ENCODE measurements around the gene WASF3. TPM values are rescaled to one million over a fixed set of nuclear protein-coding genes. Genes with fewer than 3 reads are reported as not detected.

WASF3 gene
- total RNA-seq, 4 donors from 2014 or later, result 0.75 to 4.9 (median 2.3) TPM

DNA sequence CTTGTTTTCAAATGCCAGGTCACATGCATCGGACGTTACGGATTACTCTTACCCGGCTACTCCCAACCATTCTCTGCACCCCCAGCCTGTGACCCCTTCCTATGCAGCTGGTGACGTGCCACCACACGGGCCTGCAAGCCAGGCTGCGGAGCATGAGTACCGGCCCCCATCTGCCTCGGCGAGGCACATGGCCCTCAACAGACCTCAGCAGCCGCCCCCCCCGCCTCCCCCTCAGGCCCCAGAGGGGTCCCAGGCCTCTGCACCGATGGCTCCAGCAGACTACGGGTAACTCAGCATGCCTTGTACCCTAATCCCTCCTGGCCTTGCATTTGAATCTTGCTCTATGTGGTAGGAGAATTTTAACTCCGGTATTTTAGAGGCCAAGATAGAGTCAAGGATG lies 123.6 kb downstream of the WASF3 start:
- no peaks in the 10 kb centered on the region for H3K27me3 ChIP-seq
- in situ Hi-C loops (cut with MboI; ENCODE audit: low pct_ligation_motif_present in 1 of 4, low pct_unique_long_range_greater_than_20kb in 1 of 4, low sequenced_read_pairs in 3 of 4), result loop anchor here in 1 of 4 donors (25.0 kb wide), 2 partner anchors 169 to 494 kb away; no protein-coding TSS in a partner anchor
- H3K9me3 ChIP-seq, result no peaks in the 10 kb centered on the region
- no peak for TF ChIP-seq POLR2A (IDR thresholded peaks at IDR 0.05)
- TF ChIP-seq EP300 (IDR thresholded peaks at IDR 0.05; ENCODE audit: low read depth), result no peak
- TF ChIP-seq POLR2AphosphoS5 (IDR thresholded peaks at IDR 0.05), result no peak
- TF ChIP-seq, protein P1, sequence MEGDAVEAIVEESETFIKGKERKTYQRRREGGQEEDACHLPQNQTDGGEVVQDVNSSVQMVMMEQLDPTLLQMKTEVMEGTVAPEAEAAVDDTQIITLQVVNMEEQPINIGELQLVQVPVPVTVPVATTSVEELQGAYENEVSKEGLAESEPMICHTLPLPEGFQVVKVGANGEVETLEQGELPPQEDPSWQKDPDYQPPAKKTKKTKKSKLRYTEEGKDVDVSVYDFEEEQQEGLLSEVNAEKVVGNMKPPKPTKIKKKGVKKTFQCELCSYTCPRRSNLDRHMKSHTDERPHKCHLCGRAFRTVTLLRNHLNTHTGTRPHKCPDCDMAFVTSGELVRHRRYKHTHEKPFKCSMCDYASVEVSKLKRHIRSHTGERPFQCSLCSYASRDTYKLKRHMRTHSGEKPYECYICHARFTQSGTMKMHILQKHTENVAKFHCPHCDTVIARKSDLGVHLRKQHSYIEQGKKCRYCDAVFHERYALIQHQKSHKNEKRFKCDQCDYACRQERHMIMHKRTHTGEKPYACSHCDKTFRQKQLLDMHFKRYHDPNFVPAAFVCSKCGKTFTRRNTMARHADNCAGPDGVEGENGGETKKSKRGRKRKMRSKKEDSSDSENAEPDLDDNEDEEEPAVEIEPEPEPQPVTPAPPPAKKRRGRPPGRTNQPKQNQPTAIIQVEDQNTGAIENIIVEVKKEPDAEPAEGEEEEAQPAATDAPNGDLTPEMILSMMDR (IDR thresholded peaks at IDR 0.05), result no peak
- H3K4me3 ChIP-seq, result no peak overlapping the region
- intact Hi-C loops (cut with DNase I; ENCODE audit: low total_unique reads), result no loop called here
- H3K4me1 ChIP-seq, result no peaks in the 10 kb centered on the region
- DNase-seq, result no peak
- H3K27ac ChIP-seq, result no peak overlapping the region
- WGBS, 2 donors (ENCODE audit: low coverage in 1 of 2), result 87 to 89% methylated on average over 6 to 15 of the region's 15 CpGs
- no peaks in the 10 kb centered on the region for H3K36me3 ChIP-seq

DNA sequence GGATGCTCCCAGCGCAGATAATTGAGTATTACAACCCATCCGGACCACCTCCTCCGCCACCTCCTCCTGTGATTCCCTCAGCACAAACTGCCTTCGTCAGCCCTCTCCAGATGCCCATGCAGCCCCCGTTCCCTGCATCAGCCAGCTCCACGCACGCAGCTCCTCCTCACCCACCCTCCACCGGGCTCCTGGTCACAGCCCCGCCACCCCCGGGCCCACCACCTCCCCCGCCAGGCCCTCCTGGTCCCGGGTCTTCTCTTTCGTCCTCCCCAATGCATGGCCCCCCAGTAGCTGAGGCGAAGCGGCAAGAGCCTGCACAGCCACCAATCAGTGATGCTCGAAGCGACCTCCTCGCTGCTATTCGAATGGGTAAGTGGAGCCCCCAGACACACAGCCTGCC lies 125.1 kb downstream of the WASF3 start:
- Histone ChIP-seq H3K27me3 (no peaks in the 10 kb centered on the region), H3K4me1 (no peaks in the 10 kb centered on the region), H3K27ac (no peak overlapping the region), H3K4me3 (no peak overlapping the region), H3K36me3 (no peaks in the 10 kb centered on the region), H3K9me3 (no peaks in the 10 kb centered on the region)
- DNase-seq, result no peak
- 93 to 94% methylated on average over 16 to 19 of the region's 19 CpGs for WGBS, 2 donors (ENCODE audit: low coverage in 1 of 2)
- TF ChIP-seq, protein P1 (IDR thresholded peaks at IDR 0.05), result no peak
- TF ChIP-seq POLR2AphosphoS5 (IDR thresholded peaks at IDR 0.05), result no peak
- intact Hi-C loops (cut with DNase I; ENCODE audit: low total_unique reads) (no loop called here), in situ Hi-C loops (cut with MboI; ENCODE audit: low pct_ligation_motif_present in 1 of 4, low pct_unique_long_range_greater_than_20kb in 1 of 4, low sequenced_read_pairs in 3 of 4) (loop anchor here in 1 of 4 donors (25.0 kb wide), 2 partner anchors 170 to 495 kb away; no protein-coding TSS in a partner anchor)

- H3K27ac ChIP-seq, result no peak overlapping the region
- H3K9me3 ChIP-seq, result no peaks in the 10 kb centered on the region
- no peak overlapping the region for H3K4me3 ChIP-seq
- 82 to 89% methylated on average over 9 to 22 of the region's 22 CpGs for WGBS, 2 donors (ENCODE audit: low coverage in 1 of 2)
- in situ Hi-C loops (cut with MboI; ENCODE audit: low pct_ligation_motif_present in 1 of 4, low pct_unique_long_range_greater_than_20kb in 1 of 4, low sequenced_read_pairs in 3 of 4), result loop anchor here in 1 of 4 donors (25.0 kb wide), 2 partner anchors 173 to 498 kb away; no protein-coding TSS in a partner anchor
- intact Hi-C loops (cut with DNase I; ENCODE audit: low total_unique reads), result no loop called here
- TF ChIP-seq EP300 (IDR thresholded peaks at IDR 0.05; ENCODE audit: low read depth) (no peak), POLR2A (IDR thresholded peaks at IDR 0.05) (no peak), POLR2AphosphoS5 (IDR thresholded peaks at IDR 0.05) (no peak)
- TF ChIP-seq, protein P1 (IDR thresholded peaks at IDR 0.05), result no peak
- H3K27me3 ChIP-seq, result no peaks in the 10 kb centered on the region
- no peak for DNase-seq
- no peaks in the 10 kb centered on the region for H3K36me3 ChIP-seq
- no peaks in the 10 kb centered on the region for H3K4me1 ChIP-seq
Observed at GRCh38 chr13:26685606-26686005, 128.1 kb downstream of the WASF3 start.

DNA sequence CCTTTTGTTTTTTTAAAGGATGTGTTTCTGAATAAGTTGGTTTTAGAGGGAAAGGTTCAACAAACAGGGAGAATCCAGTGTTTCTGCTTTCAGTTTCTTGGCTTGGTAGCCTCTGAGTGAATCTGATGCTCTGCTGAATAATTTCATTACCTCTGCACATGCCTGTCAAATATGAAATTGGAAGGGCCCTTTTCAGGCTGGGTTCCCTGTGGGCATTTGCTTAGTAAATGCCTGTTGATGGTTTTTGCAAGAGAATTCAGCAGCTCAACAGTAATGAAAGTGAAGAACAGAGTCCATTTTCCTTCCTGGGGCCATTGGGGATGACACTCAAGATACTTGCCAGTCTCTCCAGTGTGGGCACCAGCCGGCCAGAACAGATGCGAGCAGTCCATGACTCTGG lies 128.8 kb downstream of the WASF3 start:
- no peaks in the 10 kb centered on the region for H3K9me3 ChIP-seq
- TF ChIP-seq, protein P1 (IDR thresholded peaks at IDR 0.05), result no peak
- TF ChIP-seq POLR2AphosphoS5 (IDR thresholded peaks at IDR 0.05) (no peak), POLR2A (IDR thresholded peaks at IDR 0.05) (no peak), EP300 (IDR thresholded peaks at IDR 0.05; ENCODE audit: low read depth) (no peak)
- WGBS, 2 donors (ENCODE audit: low coverage in 1 of 2), result 81% methylated on average over 2 of the region's 2 CpGs; no CpG with 5 or more reads in 1 of the 2 donors
- no peaks in the 10 kb centered on the region for H3K4me1 ChIP-seq
- in situ Hi-C loops (cut with MboI; ENCODE audit: low pct_ligation_motif_present in 1 of 4, low pct_unique_long_range_greater_than_20kb in 1 of 4, low sequenced_read_pairs in 3 of 4) (loop anchor here in 1 of 4 donors (25.0 kb wide), 2 partner anchors 174 to 499 kb away; no protein-coding TSS in a partner anchor), intact Hi-C loops (cut with DNase I; ENCODE audit: low total_unique reads) (no loop called here)
- no peaks in the 10 kb centered on the region for H3K27me3 ChIP-seq
- H3K27ac ChIP-seq, result no peak overlapping the region
- H3K4me3 ChIP-seq, result no peak overlapping the region
- no peak for DNase-seq
- no peaks in the 10 kb centered on the region for H3K36me3 ChIP-seq

All from transverse colon (tissue), 4 donors.